Stimulated activated CD4-positive, alpha-beta T cell treated with anti-CD3 and anti-CD28 coated beads, TNF-alpha, amount 100 ng/mL, for 24 hours (primary cell): ENCODE results near the gene LIG4.

Source experiments
- DNase-seq, 3 experiments: peaks; one replicate each; pipeline ENCODE4 v3.0.0-alpha.2; 2020; ENCODE audit warnings: low read depth in 3 of 3

The LIG4 gene

GRCh38 chr13:108194435-108194936, 20.9 kb downstream of the LIG4 start:
- DNase-seq = no peak

DNA sequence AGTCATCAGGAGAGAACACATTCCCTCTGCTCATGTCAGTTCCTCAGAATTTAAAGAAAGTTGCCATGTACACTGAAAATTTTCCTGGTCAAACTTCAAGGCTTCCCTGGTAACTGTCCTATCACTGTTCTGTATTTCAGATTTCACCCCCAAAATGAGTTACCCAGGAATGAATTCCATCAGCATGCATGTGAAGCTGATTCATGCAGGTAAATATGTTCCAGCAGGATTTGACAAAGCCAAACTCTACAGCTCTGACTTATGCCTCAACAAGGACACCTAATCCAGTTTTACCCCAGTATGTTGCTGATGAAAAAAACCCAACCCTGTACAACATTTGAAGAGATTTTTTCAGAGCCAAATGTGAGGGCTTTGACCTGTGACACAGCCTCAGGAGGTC, 21.5 kb downstream of the LIG4 start:
- DNase-seq = no peak

DNA sequence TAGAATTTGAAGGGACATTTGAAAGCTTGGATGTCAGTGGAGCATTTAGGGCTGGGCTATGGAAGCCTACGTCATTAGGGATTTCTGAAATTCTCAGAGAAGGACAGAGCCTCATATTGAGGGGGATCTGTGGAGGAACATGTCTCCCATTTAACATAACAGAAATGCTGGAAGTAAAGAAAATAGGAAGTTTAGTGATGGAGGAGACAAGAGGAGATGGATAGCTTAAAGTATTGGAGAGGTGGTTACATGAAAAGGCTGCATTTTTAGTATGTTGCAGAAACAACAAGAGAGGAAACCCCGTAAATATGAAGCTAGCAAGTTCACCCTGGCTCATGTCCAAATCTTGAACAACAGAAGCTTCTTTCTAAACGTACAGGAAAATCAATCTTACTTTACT, 24.4 kb downstream of the LIG4 start:
- no peak for DNase-seq

GRCh38 chr13:108188260-108188659, 27.1 kb downstream of the LIG4 start:
- DNase-seq = no peak

DNA sequence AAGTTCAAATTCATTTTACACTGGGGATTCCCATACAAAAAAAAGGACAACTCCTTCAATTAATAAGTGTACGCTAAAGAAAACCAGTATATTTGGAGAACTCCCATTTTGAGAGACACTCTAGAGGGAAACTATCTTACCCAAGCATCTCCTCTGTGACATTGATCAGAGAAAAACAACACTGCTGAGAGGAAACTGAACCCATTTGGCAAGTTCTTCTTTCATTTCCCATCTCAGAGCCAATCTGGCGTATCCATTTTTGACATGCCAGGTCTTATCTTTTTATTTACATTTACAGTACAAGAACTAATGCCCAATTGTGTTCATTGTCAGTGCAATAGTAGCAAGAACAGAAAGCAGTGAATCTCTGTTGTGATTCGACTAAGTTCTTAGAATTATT, 30.1 kb downstream of the LIG4 start:
- DNase-seq = no peak

- no peak for DNase-seq
Measured at GRCh38 chr13:108182652-108183051, 32.7 kb downstream of the LIG4 start.

DNA sequence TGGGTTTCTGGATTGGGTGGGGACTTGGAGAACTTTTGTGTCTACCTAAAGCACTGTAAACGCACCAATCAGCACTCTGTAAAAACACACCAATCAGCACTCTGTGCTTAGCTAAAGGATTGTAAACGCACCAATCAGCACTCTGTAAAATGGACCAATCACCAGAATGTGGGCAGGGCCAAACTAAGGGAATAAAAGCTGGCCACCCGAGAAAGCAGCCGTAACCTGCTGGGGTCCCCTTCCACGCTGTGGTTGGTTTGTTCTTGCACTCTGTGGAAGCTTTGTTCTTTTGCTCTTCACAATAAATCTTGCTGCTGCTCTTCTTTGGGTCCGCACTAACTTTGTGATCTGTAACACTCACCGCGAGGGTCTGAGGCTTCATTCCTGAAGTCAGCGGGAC, 37.3 kb downstream of the LIG4 start:
- no peak for DNase-seq

GRCh38 chr13:108176685-108177274, 38.6 kb downstream of the LIG4 start:
- DNase-seq = peak; percentile 6 to 48 (median 16)

DNA sequence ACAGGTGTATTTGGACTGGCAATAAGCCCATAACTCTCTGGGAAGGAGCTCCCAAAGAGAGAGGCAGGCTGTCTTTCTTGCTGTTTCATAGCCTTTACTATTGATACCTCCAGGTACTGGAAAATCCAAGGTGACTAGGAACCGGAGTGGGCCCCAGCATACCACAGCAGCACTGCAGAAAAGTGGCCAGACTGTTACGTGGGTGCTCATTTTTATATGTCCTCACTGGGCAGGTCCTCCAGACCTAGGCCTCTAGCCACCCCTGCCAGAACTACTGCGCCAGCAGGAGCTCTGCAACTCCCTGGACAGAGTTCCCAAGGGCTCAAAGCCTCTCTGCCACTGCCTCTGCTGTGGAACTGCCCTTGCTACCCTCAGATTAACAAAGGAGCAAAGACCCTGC, 46.4 kb downstream of the LIG4 start:
- DNase-seq = no peak

- no peak for DNase-seq
Measured at GRCh38 chr13:108166078-108166477, 49.3 kb downstream of the LIG4 start.

DNA sequence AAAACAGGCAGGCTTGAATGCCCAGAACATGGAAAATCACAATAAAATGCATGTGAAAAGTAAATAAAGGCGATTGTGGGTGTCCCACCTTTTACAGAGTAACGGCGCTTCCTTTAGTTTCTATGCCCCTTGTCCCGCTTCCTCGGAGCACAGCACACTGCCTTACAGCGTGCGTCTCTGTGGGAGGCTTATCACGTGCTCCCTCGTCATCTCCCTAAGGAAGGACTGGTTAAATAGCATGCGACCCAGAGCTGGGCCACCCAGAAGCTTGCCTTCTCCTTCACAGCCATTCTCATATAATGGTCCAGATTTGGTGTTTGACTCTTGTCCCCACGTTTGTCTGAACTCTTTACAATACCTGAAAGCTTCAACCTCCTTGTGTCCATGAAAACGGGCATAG, 56.6 kb downstream of the LIG4 start:
- no peak for DNase-seq
